Epithelial cell of esophagus (primary cell): ENCODE data around the gene SLC12A5.
"Not testable (repeated sequence)": the region's sequence is repeated elsewhere in the genome, so short reads cannot be mapped to it uniquely, and the experiment has no call there.

Experiments
- DNase-seq: peaks from one replicate; pipeline ENCODE4 v3.0.0; 2010; ENCODE audit warnings: low read depth
- H3K4me3 ChIP-seq: 2 replicates; pipeline ENCODE4 v1.5.1; 2011; ENCODE audit warnings: mild to moderate bottlenecking, low read length, control low read depth
- TF ChIP-seq, protein P1 (sequence below): IDR thresholded peaks from 2 replicates; pipeline ENCODE4 v1.5.1; 2011; ENCODE audit warnings: low read depth, mild to moderate bottlenecking, low read length, control low read depth, inconsistent platforms; ENCODE audit not compliant: insufficient read depth; ENCODE audit errors: missing control alignments

The SLC12A5 gene

DNA sequence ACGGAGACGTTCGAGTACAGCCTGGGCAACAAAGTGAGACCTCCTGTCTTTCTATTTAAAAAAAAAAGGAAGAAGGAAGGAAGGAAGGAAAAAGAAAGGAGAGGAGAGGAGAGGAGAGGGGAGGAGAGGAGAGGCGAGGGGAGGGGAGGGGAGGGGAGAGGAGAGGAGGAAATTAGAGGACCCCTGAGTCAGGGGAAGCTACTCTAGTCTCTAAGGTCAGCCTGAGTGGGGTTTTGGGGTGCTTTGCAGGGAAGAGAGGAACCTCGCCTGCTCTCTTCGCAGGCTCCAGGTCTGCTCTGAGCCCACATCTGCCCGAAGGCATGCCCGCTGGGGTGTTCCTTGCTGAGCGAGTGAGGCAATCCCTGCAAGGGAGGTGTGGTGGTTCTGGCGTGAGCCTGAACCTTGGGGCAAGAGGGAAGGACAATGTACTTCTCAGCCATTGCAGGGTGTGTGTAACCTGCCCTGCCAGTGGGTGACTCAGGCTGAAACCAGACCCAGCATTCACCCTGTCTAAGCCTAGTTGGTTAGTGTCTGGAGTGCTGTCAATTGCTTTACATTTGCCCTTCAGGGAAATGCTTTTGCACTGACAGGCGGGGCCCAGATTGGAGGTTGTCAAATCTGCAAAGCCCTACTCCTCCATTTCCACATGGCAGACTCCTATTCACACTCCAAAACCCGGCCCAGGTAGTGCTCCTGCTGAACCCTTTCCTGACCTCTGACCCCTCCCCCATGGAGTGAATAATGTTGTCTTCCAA lies 35.6 kb upstream of the SLC12A5 start:
- DNase-seq = peak; percentile 100
- TF ChIP-seq, protein P1, sequence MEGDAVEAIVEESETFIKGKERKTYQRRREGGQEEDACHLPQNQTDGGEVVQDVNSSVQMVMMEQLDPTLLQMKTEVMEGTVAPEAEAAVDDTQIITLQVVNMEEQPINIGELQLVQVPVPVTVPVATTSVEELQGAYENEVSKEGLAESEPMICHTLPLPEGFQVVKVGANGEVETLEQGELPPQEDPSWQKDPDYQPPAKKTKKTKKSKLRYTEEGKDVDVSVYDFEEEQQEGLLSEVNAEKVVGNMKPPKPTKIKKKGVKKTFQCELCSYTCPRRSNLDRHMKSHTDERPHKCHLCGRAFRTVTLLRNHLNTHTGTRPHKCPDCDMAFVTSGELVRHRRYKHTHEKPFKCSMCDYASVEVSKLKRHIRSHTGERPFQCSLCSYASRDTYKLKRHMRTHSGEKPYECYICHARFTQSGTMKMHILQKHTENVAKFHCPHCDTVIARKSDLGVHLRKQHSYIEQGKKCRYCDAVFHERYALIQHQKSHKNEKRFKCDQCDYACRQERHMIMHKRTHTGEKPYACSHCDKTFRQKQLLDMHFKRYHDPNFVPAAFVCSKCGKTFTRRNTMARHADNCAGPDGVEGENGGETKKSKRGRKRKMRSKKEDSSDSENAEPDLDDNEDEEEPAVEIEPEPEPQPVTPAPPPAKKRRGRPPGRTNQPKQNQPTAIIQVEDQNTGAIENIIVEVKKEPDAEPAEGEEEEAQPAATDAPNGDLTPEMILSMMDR = no peak
- H3K4me3 ChIP-seq = no peak overlapping the region

DNA sequence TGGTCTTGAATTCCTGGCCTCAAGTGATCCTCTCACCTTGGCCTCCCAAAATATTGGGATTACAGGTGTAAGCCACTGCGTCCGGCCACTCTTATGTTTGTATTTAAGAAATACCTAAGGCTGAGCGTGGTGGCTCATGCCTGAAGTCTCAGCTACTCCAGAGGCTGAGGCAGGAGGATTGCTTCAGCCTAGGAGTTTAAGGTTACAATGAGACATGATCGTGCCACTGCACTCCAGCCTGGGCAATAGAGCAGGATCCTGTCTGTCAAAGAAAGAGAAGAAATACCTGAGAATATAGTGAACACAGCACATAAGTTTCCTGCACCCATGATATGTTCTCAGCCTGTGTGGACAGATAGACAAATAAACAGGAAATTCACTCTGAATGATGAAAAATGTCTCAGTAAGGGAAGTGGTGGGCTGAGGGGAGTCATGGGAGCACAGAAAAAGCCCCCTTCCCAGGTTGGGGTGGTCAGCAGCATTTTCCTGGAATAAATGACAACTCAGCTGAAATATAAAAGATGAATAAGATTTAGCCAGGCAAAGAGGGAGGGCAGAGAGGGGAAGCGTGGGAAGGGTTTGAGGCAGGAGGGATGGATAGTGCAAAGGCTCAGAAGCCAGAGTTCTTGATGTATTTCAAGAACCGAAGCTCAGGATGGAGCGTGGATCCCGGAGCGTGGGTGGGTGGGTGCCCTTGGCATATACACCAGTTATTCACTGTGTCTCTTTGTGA lies 34.1 kb upstream of the SLC12A5 start:
- TF ChIP-seq, protein P1 = no peak
- H3K4me3 ChIP-seq = no peak overlapping the region
- peak; percentile 52 for DNase-seq

DNA sequence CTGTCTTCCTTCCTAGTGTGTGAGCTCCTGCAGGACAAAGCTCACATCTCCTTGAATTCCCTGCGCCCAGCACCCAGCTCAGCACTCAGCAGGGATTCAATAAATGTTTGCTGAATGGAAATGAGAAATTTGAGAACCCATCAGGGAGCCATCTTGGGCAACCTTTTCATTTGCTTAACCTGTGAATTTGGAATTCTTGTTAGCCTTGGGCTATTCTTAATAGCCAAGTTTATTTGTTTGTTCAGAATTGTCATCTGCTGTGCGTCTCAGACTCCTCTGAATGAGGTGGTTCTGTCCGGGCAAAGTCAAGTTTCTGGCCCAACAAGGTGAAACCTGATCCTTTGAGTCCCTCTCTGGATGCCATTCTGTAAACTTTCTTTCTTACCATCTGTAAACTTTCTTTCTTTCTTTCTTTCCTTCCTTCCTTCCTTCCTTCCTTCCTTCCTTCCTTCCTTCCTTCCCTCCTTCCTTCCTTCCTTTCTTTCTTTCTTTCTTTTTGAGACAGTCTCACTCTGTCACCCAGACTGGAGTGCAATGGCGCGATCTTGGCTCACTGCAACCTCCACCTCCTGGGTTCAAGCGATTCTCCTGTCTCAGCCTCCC lies 33.4 kb upstream of the SLC12A5 start:
- DNase-seq = peak; percentile 50

DNA sequence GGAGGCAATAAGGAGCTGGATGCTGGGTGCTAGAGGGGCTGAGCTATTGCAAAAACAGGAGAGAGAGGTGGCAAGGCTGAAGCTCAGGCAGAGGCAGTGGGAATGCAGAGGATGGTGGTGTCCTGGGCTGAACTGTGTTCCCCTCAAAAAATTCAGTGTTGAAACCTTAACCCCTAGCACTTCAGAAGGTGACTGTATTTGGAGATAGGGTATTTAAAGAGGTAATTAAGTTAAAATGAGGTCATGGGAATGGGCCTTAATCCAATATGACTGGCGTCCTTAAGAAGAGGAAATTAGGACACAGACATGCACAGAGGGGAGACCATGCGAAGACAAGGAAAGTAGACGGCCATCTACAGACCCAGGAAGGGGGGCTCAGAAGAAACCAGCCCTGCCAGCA lies 31.8 kb upstream of the SLC12A5 start:
- H3K4me3 ChIP-seq = no peak overlapping the region
- no peak for DNase-seq

More for the DNA sequence above, 33.4 kb upstream of the SLC12A5 start:
- not testable (repeated sequence) for H3K4me3 ChIP-seq

DNA sequence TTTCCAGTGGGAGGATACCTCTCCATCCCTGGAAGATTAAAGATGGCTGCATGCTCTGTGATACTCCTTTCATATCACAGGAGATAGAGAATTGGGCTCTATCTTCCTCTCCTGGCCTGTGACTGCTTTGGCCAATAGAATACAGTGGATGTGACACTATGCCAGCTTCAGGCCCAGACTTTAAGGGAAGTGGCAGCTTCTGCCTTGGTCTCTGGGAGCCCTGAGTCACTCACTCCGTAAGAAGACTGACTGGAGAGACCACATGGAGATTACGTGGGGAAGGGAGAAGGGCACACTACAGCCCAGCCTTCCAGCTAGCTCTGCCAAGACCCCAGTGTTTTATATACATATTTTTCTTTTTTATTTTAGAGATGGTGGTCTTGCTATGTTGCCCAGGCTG lies 30.7 kb upstream of the SLC12A5 start:
- H3K4me3 ChIP-seq = no peak overlapping the region
- TF ChIP-seq, protein P1 = no peak
- DNase-seq = peak; percentile 45

More for the DNA sequence above, 31.8 kb upstream of the SLC12A5 start:
- TF ChIP-seq, protein P1 = no peak

DNA sequence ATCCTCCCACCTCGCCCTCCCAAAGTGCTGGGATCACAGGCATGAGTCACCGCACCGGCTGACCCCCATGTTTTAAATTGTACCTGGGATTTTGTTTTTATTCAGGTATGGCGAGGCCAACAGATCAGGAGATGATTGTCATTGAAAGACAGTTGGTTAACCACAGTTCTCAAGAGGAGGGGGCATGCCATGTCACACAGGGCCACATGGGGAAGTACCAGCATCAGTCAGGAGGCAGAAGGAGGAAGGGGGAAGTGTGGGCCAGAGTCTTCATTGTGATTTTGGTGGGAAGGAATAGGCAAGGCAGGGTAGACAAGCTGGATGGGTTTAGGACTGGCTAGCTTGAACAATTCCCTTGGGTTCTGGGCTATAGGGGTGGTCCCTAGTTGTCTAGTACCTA lies 30.3 kb upstream of the SLC12A5 start:
- TF ChIP-seq, protein P1 = no peak
- no peak overlapping the region for H3K4me3 ChIP-seq
- DNase-seq = no peak

DNA sequence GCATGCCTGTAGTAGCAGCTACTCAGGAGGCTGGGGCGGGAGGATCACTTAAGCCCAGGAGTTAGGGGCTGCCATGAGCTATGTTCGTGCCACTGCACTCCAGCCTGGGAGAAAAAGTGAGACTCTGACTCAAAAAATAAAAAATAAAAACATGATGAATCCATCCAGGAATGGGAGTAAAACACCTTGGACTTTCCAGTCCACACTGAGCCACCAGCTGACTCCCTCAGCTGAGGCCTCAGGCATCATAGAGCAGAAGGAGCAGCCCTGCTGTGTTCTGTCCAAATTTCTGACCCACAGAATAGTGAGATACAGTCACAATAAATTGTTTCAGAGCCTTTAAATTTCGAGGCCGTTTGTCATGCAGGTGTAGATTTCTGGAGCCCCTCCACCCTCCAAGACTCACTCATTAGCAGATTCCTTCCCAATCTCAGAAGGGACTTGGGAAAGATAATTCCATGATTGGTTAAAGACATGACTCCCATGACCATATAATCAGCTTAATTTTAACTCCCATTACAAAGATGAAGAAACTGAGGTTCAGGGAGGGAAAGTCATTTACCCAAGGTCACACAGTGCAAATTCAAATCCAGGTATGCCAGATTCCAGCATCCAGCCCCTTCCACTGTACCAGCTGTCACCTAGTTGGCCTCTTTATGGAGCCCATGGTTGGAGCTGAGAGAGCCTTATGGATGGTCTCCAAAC lies 29.3 kb upstream of the SLC12A5 start:
- TF ChIP-seq, protein P1 = no peak
- H3K4me3 ChIP-seq = no peak overlapping the region
- DNase-seq = no peak
